HepG2 (cell line): ENCODE measurements around the gene LPIN3. TPM values are rescaled to one million over a fixed set of nuclear protein-coding genes. Genes with fewer than 3 reads are reported as not detected.

Experiments
- HDAC1 ChIP-seq: sonication (generic); formaldehyde crosslinking; IDR thresholded peaks from 2 replicates; pipeline ENCODE4 v1.5.1; 2020; ENCODE audit warnings: mild to moderate bottlenecking, missing genetic modification reagents
- ZNF282 ChIP-seq: fragments of 450-650 bp; IDR thresholded peaks from 2 replicates; pipeline ENCODE4 v1.6.1; 2018; ENCODE audit not compliant: partially characterized antibody
- ZNF382 ChIP-seq: sonication (generic); formaldehyde crosslinking; IDR thresholded peaks from 2 replicates; pipeline ENCODE4 v1.5.0; 2020; ENCODE audit warnings: missing genetic modification reagents, mild to moderate bottlenecking, borderline replicate concordance
- polyA plus RNA-seq, 8 experiments: library from polyadenylated mRNA; depleted of rRNA in 3 of 8; stranded (reverse) in 7 of 8; unstranded in 1 of 8; fragments of >200 nt; fragmentation: Illumina TruSeq in 4 of 8; extraction: Trizol in 4 of 8; gene quantifications; 2 replicates each; pipeline versions ENCODE4 v1.2.1 to v1.2.3, GENCODE V29; 2011 to 2016; ENCODE audit warnings: low read depth in 4 of 8, missing spikeins in 1 of 8, mixed read lengths in 1 of 8; ENCODE audit not compliant: insufficient read depth in 1 of 8
- total RNA-seq, 5 experiments: library from RNA; depleted of rRNA; stranded (reverse); fragments of >200 nt; fragmentation: Illumina TruSeq; extraction: Trizol; gene quantifications; 2 replicates each; pipeline ENCODE4 v1.2.3, GENCODE V29; 2016; ENCODE audit warnings: low read depth in 1 of 5
- TF ChIP-seq, protein P1 (sequence below): IDR thresholded peaks from 2 replicates; pipeline ENCODE4 v1.4.0; 2020; ENCODE audit warnings: mild to moderate bottlenecking, missing genetic modification reagents
- TF ChIP-seq, protein P2 (sequence below): sonication (generic); formaldehyde crosslinking; IDR thresholded peaks from 2 replicates; pipeline ENCODE4 v1.5.1; 2020; ENCODE audit warnings: mild to moderate bottlenecking, missing genetic modification reagents, moderate library complexity
- TF ChIP-seq, protein P3 (sequence below): sonication (generic); formaldehyde crosslinking; IDR thresholded peaks from 2 replicates; pipeline ENCODE4 v1.5.1; 2020; ENCODE audit warnings: missing genetic modification reagents, mild to moderate bottlenecking, borderline replicate concordance
- TF ChIP-seq, protein P4 (sequence below): sonication (generic); formaldehyde crosslinking; IDR thresholded peaks from 2 replicates; pipeline ENCODE4 v1.4.0; 2020; ENCODE audit warnings: missing genetic modification reagents, mild to moderate bottlenecking, borderline replicate concordance
- TF ChIP-seq, protein P5 (sequence below): sonication (generic); formaldehyde crosslinking; IDR thresholded peaks from 2 replicates; pipeline ENCODE4 v1.9.0; 2022; ENCODE audit warnings: missing genetic modification reagents, mild to moderate bottlenecking, borderline replicate concordance

LPIN3 gene
- total and polyA plus RNA-seq, 2 of the 13 experiments (the other 11 are each of a cell fraction or from before 2014, with no cell fraction given), result 14.2 to 28.6 TPM

GRCh38 chr20:41395667-41396664, 55.3 kb downstream of the LPIN3 start (continued):
- TF ChIP-seq, protein P1, sequence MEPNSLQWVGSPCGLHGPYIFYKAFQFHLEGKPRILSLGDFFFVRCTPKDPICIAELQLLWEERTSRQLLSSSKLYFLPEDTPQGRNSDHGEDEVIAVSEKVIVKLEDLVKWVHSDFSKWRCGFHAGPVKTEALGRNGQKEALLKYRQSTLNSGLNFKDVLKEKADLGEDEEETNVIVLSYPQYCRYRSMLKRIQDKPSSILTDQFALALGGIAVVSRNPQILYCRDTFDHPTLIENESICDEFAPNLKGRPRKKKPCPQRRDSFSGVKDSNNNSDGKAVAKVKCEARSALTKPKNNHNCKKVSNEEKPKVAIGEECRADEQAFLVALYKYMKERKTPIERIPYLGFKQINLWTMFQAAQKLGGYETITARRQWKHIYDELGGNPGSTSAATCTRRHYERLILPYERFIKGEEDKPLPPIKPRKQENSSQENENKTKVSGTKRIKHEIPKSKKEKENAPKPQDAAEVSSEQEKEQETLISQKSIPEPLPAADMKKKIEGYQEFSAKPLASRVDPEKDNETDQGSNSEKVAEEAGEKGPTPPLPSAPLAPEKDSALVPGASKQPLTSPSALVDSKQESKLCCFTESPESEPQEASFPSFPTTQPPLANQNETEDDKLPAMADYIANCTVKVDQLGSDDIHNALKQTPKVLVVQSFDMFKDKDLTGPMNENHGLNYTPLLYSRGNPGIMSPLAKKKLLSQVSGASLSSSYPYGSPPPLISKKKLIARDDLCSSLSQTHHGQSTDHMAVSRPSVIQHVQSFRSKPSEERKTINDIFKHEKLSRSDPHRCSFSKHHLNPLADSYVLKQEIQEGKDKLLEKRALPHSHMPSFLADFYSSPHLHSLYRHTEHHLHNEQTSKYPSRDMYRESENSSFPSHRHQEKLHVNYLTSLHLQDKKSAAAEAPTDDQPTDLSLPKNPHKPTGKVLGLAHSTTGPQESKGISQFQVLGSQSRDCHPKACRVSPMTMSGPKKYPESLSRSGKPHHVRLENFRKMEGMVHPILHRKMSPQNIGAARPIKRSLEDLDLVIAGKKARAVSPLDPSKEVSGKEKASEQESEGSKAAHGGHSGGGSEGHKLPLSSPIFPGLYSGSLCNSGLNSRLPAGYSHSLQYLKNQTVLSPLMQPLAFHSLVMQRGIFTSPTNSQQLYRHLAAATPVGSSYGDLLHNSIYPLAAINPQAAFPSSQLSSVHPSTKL (CRISPR knock-in tag), result no peak
- TF ChIP-seq ZNF282 (no peak), ZNF382 (CRISPR knock-in tag) (no peak), HDAC1 (CRISPR knock-in tag) (0 out of 2 replicates have a peak, but pooled peaks have one; percentile 33)
- TF ChIP-seq, protein P2, sequence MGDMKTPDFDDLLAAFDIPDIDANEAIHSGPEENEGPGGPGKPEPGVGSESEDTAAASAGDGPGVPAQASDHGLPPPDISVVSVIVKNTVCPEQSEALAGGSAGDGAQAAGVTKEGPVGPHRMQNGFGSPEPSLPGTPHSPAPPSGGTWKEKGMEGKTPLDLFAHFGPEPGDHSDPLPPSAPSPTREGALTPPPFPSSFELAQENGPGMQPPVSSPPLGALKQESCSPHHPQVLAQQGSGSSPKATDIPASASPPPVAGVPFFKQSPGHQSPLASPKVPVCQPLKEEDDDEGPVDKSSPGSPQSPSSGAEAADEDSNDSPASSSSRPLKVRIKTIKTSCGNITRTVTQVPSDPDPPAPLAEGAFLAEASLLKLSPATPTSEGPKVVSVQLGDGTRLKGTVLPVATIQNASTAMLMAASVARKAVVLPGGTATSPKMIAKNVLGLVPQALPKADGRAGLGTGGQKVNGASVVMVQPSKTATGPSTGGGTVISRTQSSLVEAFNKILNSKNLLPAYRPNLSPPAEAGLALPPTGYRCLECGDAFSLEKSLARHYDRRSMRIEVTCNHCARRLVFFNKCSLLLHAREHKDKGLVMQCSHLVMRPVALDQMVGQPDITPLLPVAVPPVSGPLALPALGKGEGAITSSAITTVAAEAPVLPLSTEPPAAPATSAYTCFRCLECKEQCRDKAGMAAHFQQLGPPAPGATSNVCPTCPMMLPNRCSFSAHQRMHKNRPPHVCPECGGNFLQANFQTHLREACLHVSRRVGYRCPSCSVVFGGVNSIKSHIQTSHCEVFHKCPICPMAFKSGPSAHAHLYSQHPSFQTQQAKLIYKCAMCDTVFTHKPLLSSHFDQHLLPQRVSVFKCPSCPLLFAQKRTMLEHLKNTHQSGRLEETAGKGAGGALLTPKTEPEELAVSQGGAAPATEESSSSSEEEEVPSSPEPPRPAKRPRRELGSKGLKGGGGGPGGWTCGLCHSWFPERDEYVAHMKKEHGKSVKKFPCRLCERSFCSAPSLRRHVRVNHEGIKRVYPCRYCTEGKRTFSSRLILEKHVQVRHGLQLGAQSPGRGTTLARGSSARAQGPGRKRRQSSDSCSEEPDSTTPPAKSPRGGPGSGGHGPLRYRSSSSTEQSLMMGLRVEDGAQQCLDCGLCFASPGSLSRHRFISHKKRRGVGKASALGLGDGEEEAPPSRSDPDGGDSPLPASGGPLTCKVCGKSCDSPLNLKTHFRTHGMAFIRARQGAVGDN, result peak; percentile 87
- TF ChIP-seq, protein P3, sequence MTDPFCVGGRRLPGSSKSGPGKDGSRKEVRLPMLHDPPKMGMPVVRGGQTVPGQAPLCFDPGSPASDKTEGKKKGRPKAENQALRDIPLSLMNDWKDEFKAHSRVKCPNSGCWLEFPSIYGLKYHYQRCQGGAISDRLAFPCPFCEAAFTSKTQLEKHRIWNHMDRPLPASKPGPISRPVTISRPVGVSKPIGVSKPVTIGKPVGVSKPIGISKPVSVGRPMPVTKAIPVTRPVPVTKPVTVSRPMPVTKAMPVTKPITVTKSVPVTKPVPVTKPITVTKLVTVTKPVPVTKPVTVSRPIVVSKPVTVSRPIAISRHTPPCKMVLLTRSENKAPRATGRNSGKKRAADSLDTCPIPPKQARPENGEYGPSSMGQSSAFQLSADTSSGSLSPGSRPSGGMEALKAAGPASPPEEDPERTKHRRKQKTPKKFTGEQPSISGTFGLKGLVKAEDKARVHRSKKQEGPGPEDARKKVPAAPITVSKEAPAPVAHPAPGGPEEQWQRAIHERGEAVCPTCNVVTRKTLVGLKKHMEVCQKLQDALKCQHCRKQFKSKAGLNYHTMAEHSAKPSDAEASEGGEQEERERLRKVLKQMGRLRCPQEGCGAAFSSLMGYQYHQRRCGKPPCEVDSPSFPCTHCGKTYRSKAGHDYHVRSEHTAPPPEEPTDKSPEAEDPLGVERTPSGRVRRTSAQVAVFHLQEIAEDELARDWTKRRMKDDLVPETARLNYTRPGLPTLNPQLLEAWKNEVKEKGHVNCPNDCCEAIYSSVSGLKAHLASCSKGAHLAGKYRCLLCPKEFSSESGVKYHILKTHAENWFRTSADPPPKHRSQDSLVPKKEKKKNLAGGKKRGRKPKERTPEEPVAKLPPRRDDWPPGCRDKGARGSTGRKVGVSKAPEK (CRISPR knock-in tag), result peak; percentile 84; the same call in 1 of the 2 replicates
- TF ChIP-seq, protein P4, sequence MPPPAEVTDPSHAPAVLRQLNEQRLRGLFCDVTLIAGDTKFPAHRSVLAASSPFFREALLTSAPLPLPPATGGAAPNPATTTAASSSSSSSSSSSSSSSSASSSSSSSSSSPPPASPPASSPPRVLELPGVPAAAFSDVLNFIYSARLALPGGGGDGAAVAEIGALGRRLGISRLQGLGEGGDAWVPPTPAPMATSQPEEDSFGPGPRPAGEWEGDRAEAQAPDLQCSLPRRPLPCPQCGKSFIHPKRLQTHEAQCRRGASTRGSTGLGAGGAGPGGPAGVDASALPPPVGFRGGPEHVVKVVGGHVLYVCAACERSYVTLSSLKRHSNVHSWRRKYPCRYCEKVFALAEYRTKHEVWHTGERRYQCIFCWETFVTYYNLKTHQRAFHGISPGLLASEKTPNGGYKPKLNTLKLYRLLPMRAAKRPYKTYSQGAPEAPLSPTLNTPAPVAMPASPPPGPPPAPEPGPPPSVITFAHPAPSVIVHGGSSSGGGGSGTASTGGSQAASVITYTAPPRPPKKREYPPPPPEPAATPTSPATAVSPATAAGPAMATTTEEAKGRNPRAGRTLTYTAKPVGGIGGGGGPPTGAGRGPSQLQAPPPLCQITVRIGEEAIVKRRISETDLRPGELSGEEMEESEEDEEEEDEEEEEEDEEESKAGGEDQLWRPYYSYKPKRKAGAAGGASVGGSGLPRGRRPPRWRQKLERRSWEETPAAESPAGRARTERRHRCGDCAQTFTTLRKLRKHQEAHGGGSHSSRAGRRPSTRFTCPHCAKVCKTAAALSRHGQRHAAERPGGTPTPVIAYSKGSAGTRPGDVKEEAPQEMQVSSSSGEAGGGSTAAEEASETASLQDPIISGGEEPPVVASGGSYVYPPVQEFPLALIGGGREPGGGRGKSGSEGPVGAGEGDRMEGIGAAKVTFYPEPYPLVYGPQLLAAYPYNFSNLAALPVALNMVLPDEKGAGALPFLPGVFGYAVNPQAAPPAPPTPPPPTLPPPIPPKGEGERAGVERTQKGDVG, result peak; percentile 34; the same call in 1 of the 2 replicates
- TF ChIP-seq, protein P5, sequence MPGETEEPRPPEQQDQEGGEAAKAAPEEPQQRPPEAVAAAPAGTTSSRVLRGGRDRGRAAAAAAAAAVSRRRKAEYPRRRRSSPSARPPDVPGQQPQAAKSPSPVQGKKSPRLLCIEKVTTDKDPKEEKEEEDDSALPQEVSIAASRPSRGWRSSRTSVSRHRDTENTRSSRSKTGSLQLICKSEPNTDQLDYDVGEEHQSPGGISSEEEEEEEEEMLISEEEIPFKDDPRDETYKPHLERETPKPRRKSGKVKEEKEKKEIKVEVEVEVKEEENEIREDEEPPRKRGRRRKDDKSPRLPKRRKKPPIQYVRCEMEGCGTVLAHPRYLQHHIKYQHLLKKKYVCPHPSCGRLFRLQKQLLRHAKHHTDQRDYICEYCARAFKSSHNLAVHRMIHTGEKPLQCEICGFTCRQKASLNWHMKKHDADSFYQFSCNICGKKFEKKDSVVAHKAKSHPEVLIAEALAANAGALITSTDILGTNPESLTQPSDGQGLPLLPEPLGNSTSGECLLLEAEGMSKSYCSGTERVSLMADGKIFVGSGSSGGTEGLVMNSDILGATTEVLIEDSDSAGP (CRISPR knock-in tag), result peak; percentile 64
